Measurements from ENCODE around the gene CDHR4.

DNA sequence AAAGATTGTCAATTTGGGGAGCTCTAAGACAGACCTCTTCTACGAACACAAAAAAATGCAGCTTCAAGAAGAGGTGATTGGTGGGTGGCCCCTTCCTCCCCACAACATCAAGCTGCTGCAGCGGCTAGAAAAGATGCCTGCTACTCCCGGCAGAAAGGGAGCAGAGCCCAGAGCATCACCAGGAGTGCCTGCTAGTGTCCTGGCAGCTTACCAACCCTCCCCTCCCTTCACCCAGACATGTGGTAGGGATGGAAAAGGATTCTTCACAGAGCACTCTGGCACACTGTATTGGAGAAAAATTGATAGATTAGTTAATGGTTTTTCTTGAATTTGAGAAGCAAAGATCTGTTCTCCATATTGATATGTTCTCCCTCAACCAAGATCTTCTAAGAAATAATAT, 24.1 kb downstream of the CDHR4 start:
- TF ChIP-seq POLR2A (IDR thresholded peaks at IDR 0.05), result no peak
- TF ChIP-seq, protein P1, sequence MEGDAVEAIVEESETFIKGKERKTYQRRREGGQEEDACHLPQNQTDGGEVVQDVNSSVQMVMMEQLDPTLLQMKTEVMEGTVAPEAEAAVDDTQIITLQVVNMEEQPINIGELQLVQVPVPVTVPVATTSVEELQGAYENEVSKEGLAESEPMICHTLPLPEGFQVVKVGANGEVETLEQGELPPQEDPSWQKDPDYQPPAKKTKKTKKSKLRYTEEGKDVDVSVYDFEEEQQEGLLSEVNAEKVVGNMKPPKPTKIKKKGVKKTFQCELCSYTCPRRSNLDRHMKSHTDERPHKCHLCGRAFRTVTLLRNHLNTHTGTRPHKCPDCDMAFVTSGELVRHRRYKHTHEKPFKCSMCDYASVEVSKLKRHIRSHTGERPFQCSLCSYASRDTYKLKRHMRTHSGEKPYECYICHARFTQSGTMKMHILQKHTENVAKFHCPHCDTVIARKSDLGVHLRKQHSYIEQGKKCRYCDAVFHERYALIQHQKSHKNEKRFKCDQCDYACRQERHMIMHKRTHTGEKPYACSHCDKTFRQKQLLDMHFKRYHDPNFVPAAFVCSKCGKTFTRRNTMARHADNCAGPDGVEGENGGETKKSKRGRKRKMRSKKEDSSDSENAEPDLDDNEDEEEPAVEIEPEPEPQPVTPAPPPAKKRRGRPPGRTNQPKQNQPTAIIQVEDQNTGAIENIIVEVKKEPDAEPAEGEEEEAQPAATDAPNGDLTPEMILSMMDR (IDR thresholded peaks at IDR 0.05), result no peak

Data from testis (tissue), 2 donors.